SK-N-MC (cell line): ENCODE measurements around the gene RNLS.

Experiments used
- EZH2 ChIP-seq: fragments of 200-600 bp; sonication (generic); IDR thresholded peaks from one replicate; pipeline ENCODE4 v1.6.1; 2017; ENCODE audit warnings: antibody characterized with exemption
- POLR2AphosphoS5 ChIP-seq: IDR thresholded peaks from 2 replicates; pipeline ENCODE4 v1.6.1; 2012; ENCODE audit warnings: mild to moderate bottlenecking, low read depth, low read length, borderline replicate concordance

- no peak for TF ChIP-seq POLR2AphosphoS5
- TF ChIP-seq EZH2: no peak
Measured at GRCh38 chr10:88507826-88508453, 75.2 kb downstream of the RNLS start.
